RWPE1 (cell line): Measurements from ENCODE around the gene CHST1.

Source experiments
- CTCF ChIA-PET: fragments of 350-600 bp; sonication (Branson Sonifier 250); formaldehyde crosslinking; extraction: SDS; loops from one replicate; lab custom pipeline; 2021; lab: Yijun Ruan, JAX
- POLR2A ChIA-PET: fragments of 400-600 bp; formaldehyde crosslinking; extraction: SDS; loops from one replicate; lab custom pipeline; 2020; ENCODE audit warnings: antibody characterized with exemption; ENCODE audit not compliant: low non-redundant PET; lab: Yijun Ruan, JAX
- DNase-seq: peaks from one replicate; pipeline ENCODE4 v3.0.0; 2012; ENCODE audit warnings: low spot score
- H3K27ac ChIP-seq: fragments of 450-650 bp; 2 replicates; pipeline ENCODE4 v1.5.1; 2017
- CTCF ChIP-seq: fragments of 450-650 bp; conservative IDR thresholded peaks from 2 replicates; pipeline ENCODE4 v1.5.1; 2017; ENCODE audit warnings: low read depth, mild to moderate bottlenecking

Gene CHST1

GRCh38 chr11:45660729-45661438, 4.5 kb downstream of the CHST1 start:
- H3K27ac ChIP-seq: no peak overlapping the region
- DNase-seq: no peak
- CTCF ChIA-PET: interaction anchor here (1.4 kb wide), 1 partner anchor 111 kb away, joined by 8 read pairs; no protein-coding TSS in a partner anchor
- POLR2A ChIA-PET: no interaction called here
- no peak for TF ChIP-seq CTCF

GRCh38 chr11:45659818-45660160, 5.6 kb downstream of the CHST1 start:
- DNase-seq: no peak
- CTCF ChIA-PET: no interaction called here
- POLR2A ChIA-PET: no interaction called here
- no peak overlapping the region for H3K27ac ChIP-seq
- no peak for TF ChIP-seq CTCF

GRCh38 chr11:45659031-45659817, 6.2 kb downstream of the CHST1 start:
- no peak for TF ChIP-seq CTCF
- ChIA-PET POLR2A (no interaction called here), CTCF (interaction anchor here (0.6 to 0.7 kb wide), 2 partner anchors 20 to 113 kb away, joined by 3 to 4 read pairs; no protein-coding TSS in a partner anchor)
- H3K27ac ChIP-seq: no peak overlapping the region
- no peak for DNase-seq

- POLR2A ChIA-PET: no interaction called here
- CTCF ChIA-PET: interaction anchor here (0.6 to 2.0 kb wide), 3 partner anchors 20 to 113 kb away, joined by 3 to 15 read pairs (median 4); no protein-coding TSS in a partner anchor
- no peak overlapping the region for H3K27ac ChIP-seq
Measured at GRCh38 chr11:45658292-45658991, 7.0 kb downstream of the CHST1 start.

GRCh38 chr11:45657496-45658260, 7.7 kb downstream of the CHST1 start:
- ChIA-PET CTCF (interaction anchor here (2.0 kb wide), 1 partner anchor 114 kb away, joined by 15 read pairs; no protein-coding TSS in a partner anchor), POLR2A (no interaction called here)
- no peak for TF ChIP-seq CTCF
- no peak overlapping the region for H3K27ac ChIP-seq
- no peak for DNase-seq

More at GRCh38 chr11:45658292-45658991, 7.0 kb downstream of the CHST1 start:
- DNase-seq: no peak
- TF ChIP-seq CTCF: no peak
